Stromal cell of bone marrow (primary cell): ENCODE measurements around the gene FOXD4L3.
"Not testable (repeated sequence)": the region's sequence is repeated elsewhere in the genome, so short reads cannot be mapped to it uniquely, and the experiment has no call there.

Experiments
- DNase-seq: peaks from one replicate; pipeline ENCODE4 v3.0.0-alpha.2; 2012; ENCODE audit warnings: low read depth

FOXD4L3 gene

GRCh38 chr9:68351689-68352088 lies 49.0 kb downstream of the FOXD4L3 start:
- not testable (repeated sequence) for DNase-seq
